Epidermal melanocyte (primary cell): ENCODE data around the gene CAMK1D.
"Not testable (repeated sequence)": the region's sequence is repeated elsewhere in the genome, so short reads cannot be mapped to it uniquely, and the experiment has no call there.

Source experiments
- DNase-seq: peaks from one replicate; pipeline ENCODE4 v3.0.0; 2011; ENCODE audit warnings: low spot score; ENCODE audit not compliant: insufficient read length

The CAMK1D gene

GRCh38 chr10:12491491-12491890, 142.1 kb downstream of the CAMK1D start:
- no peak for DNase-seq

- no peak for DNase-seq
These were observed 142.7 kb downstream of the CAMK1D start for GRCh38 chr10:12492016-12492415.

- DNase-seq = not testable (repeated sequence)
These were observed 147.7 kb downstream of the CAMK1D start for GRCh38 chr10:12497046-12497445.

- no peak for DNase-seq
These were observed 150.0 kb downstream of the CAMK1D start for GRCh38 chr10:12499076-12499986.

- DNase-seq = no peak
These were observed 151.3 kb downstream of the CAMK1D start for GRCh38 chr10:12500381-12501303.

- DNase-seq = no peak
These were observed 152.0 kb downstream of the CAMK1D start for GRCh38 chr10:12501324-12501723.

GRCh38 chr10:12501841-12502525, 152.6 kb downstream of the CAMK1D start:
- no peak for DNase-seq

GRCh38 chr10:12502526-12503274, 153.4 kb downstream of the CAMK1D start:
- DNase-seq = no peak

- no peak for DNase-seq
These were observed 154.0 kb downstream of the CAMK1D start for GRCh38 chr10:12503311-12503710.

- DNase-seq = no peak
These were observed 154.8 kb downstream of the CAMK1D start for GRCh38 chr10:12504176-12504575.

GRCh38 chr10:12504628-12505027, 155.3 kb downstream of the CAMK1D start:
- DNase-seq = no peak

GRCh38 chr10:12505683-12506082, 156.3 kb downstream of the CAMK1D start:
- DNase-seq = no peak

GRCh38 chr10:12507165-12507850, 158.0 kb downstream of the CAMK1D start:
- DNase-seq = no peak

GRCh38 chr10:12508165-12508564, 158.8 kb downstream of the CAMK1D start:
- DNase-seq = no peak

- DNase-seq = no peak
These were observed 159.9 kb downstream of the CAMK1D start for GRCh38 chr10:12509016-12509793.

GRCh38 chr10:12509794-12510100, 160.4 kb downstream of the CAMK1D start:
- DNase-seq = no peak

- no peak for DNase-seq
These were observed 161.2 kb downstream of the CAMK1D start for GRCh38 chr10:12510501-12510941.

- no peak for DNase-seq
These were observed 161.6 kb downstream of the CAMK1D start for GRCh38 chr10:12510984-12511383.

- no peak for DNase-seq
These were observed 162.3 kb downstream of the CAMK1D start for GRCh38 chr10:12511651-12512050.
